Activated CD4-positive, alpha-beta T cell treated with anti-CD3 and anti-CD28 coated beads for 48 hours (primary cell): ENCODE results near the gene CDH10.

Experiments used
- DNase-seq: peaks from one replicate; pipeline ENCODE4 v3.0.0-alpha.2; 2020

CDH10 gene

GRCh38 chr5:24644761-24645160 is at the start of gene CDH10:
CDH10 (minus strand) TSS chr5:24644978; CDS start chr5:24593490, 51,488 bp downstream.
- no peak for DNase-seq

DNA sequence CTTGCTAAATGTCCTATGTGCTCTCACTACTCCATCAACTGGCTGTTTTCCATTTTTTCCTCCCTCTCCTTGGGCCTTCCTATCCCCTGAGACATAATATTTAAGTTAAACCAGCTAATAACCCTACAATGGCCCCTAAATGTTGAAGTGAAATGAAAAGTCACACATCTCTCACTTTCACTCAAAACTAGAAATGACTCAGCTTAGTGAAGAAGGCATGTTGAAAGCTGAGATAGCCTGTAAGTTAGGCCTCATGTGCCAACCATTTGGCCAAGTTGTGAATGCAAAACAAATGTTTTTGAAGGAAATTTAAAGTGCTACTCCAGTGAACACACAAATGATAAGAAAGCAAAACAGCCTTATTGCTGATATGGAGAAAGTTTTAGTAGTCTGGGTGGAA is 48.8 kb upstream of the CDH10 start:
- no peak for DNase-seq

DNA sequence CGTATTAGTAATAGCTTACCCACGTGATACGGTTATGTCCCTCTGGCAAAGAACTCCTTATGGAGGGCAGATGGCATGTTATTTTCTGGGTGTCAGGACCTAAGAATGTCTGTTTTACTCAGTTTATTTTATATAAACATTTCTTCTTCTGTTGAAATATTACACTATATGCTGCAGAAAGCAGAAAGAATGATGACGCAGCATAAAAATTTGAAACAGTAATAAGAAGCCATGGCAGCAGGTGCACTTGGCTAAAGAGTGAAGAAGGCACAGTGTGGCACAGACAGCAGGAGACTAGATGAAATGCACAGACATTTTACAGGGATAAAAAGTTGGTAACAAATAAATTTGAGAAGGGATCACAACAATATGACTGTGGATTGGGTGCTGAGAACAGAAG is 46.3 kb upstream of the CDH10 start:
- DNase-seq: no peak

GRCh38 chr5:24681106-24681505 is 36.3 kb upstream of the CDH10 start:
- no peak for DNase-seq

GRCh38 chr5:24668050-24668449 is 23.3 kb upstream of the CDH10 start:
- DNase-seq: no peak

GRCh38 chr5:24649531-24649930 is 4.8 kb upstream of the CDH10 start:
- DNase-seq: no peak

- no peak for DNase-seq
These were observed 2.1 kb upstream of the CDH10 start for GRCh38 chr5:24646915-24647314.

DNA sequence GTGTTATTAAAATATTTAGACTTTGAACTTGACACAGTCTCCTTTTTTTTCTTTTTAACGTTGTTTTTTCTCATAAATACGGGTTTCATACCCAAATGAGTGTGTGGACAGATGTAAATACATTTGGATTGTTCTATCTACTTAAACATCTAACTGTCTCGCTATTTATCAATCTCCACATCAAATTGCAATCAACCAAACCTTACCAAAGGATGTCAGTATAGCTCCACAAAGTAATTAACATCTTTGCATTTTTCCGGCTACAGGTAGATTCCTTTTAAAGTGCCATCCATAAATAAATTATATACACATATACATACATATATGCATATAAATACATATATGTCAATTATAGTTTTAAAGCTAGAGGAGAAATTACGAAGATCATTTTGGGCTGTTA is 705 bp upstream of the CDH10 start:
- DNase-seq: no peak

GRCh38 chr5:24643880-24644279 is 898 bp downstream of the CDH10 start:
- DNase-seq: no peak

DNA sequence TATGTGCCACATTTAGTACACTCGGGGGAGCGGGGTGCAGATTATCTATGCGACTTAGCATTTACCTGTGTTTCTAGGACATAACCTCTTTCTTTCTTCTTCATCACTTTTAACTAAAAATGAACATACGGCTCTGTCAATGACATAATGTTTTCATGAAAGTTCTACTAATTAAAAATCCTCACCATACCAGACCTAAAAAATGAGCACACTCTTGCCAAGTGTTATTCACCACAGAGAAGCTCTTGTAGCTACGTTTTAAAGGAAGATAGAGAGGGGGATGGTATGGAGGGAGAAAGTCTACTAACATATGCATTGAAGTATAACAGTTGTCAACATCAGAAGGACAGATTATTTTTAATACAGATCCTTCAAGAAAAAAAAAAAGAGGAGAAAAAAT is 1.6 kb downstream of the CDH10 start:
- DNase-seq: no peak

DNA sequence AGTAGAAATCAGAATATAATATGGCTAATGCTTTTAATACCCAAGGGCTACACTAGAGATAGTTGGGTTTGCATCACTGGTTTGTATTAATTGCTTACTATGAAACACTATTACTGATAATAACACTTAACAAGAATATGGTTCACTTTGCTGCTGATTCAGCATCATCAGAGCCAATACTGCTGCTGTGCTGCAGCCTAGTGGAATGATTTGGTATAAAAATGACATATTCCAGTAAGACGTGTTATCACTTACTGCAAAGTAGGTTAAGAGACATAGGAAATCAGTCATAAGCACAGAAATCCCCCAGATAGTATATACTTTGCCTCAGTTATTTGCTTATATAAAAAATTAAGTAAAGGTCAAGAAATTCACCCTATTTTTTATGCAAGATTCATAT is 2.8 kb downstream of the CDH10 start:
- DNase-seq: no peak

DNA sequence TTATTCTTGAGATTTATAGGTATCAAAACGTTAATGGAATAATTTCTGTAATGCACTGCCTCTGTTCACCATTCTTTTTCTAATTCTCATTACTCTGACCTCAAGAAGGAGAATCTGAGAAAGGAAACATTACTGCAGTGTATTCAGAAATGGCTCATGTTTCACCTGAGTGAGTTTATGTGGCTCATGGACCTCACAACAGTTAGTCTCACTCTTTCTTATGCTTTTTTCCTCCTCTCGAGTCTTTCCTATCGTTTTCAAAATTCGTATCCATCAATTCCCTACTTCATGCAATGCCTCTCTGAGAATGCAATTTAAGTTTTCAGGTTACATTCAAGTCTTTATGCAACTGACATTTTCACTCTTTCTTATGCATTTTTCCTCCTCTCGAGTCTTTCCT is 9.6 kb downstream of the CDH10 start:
- DNase-seq: no peak

- no peak for DNase-seq
These were observed 11.0 kb downstream of the CDH10 start for GRCh38 chr5:24633715-24634325.

DNA sequence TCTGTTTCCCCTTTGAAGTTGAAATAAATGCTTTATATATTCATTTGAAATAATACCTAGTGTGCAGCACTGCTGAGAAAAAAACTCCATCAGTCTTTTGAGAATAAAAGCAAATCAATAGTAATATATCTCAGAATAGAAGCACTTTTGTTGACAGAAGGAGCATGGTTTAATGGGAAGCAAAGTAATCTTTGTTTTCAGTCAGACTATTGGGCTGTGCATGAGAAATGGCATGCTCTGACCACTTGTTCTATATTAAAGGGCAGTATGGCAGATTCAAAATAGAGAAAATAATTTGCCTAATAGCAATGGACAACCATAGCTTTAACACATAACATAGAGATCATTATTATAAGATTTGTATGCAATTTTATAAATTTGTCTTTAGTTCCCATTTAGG is 12.4 kb downstream of the CDH10 start:
- DNase-seq: no peak

GRCh38 chr5:24630918-24631317 is 13.9 kb downstream of the CDH10 start:
- DNase-seq: no peak

DNA sequence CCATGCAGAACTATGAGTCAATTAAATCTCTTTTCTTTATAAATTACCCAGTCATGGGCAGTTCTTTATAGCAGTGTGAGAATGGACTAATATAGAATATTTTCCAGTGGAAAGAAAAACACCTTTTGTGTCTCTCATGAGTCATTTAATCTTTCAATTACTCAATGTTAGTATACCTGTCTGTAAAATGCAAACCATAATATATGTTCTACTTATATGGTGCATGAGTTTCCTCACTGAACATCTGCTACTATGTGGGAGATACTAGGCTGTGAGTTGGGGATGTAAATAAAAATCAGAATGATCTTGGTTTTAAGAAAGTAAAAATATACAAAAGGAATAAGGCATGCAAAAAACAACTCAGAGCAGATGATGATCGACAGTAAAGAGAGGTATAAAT is 15.0 kb downstream of the CDH10 start:
- DNase-seq: no peak

- DNase-seq: no peak
These were observed 19.9 kb downstream of the CDH10 start for GRCh38 chr5:24624872-24625271.

- no peak for DNase-seq
These were observed 21.2 kb downstream of the CDH10 start for GRCh38 chr5:24623624-24624023.

- DNase-seq: no peak
These were observed 21.7 kb downstream of the CDH10 start for GRCh38 chr5:24623031-24623430.

DNA sequence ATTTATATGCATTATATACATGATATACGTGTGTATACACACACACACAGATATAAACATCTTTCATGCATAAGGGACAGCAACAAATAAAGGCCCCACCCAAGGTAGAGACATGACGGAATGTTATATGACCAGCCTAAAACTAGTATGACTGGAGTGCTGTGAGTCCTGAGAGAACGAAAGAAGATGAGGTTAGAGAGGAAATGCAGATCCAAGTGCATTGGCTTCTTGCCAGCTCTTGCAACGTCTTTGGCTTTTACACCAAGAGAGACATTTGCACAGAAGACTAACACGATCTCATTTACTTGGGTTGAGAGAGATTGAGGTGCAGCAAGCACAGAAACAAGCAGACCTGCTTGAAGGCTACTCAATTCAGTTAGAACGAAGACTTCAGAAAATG is 23.0 kb downstream of the CDH10 start:
- DNase-seq: no peak

- DNase-seq: no peak
These were observed 28.2 kb downstream of the CDH10 start for GRCh38 chr5:24616566-24616965.

DNA sequence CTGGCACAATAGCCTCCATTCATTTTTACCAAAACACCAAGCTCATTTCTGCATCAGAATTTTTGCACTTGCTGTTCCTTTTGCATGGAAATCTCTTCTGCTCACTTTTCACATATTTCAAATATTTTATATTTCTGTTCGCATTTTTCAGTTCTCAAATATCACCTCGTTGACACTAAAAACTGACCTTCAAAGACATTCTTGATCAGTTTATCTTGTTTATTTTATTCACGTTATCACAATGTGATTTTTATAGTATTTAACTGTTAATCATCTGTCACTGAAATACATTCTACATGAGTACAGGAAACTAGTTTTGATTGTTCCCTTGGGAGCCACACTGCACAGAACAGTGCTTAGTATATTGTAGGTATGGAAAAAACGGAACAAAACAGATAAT is 29.6 kb downstream of the CDH10 start:
- no peak for DNase-seq

DNA sequence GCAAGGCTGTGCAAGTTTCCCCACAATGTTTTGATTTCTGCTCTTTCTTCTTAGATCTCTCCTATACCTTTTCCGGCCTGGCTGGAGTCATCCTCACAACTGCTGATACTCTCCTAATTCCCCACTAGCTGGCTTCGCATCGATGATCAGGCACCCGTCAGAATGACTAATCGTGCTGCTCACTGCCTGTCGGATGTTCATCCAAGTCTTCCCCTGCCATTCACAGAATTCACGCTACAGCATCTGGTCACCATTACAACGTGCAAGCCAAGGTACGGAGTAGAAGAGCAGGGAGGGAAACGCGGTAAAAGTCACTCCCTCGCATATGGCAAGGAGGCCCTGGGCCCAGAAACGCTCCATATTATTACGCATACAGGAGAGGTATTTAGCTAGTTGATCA is 35.1 kb downstream of the CDH10 start:
- no peak for DNase-seq

DNA sequence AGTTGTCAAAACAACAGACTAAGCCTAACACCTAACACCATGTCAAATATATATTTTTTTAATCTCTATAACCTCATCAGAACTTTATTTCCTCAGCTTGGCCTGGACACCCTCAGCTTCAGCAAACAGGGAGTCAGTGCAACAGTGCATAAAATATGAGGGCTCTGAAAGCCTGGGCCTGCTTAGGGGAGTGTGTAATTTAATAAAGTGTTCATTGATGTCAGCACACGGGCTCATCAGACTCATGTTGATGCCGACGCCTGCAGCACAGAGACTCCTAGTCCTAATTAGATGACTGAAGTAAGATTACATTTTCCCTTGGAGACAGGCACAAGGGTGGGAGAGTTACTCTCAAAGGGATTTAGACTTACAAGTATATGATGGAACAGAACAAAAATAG is 37.8 kb downstream of the CDH10 start:
- DNase-seq: no peak

DNA sequence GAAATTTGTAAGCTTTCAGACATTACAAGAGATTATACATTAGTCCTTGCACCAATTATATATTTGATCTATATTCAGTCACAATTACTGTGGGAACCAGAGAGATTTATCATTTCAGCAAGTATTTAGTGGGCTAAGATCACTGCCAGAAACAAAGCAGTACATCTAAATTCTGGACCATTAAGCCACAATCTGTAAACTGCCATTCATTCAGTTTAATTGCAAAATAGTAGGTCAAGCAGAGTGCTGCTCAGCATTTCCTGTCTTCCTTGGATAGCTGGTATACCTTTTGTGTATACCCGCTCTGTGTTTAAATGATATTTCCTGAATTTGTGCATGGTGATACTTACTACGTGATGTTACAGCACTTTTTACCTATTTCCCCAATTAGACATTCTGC is 42.6 kb downstream of the CDH10 start:
- DNase-seq: no peak

GRCh38 chr5:24598956-24599355 is 45.8 kb downstream of the CDH10 start:
- DNase-seq: no peak
